ENCODE measurements around the gene FBXO21.

Gene FBXO21

GRCh38 chr12:117166107-117166506 lies 24.2 kb downstream of the FBXO21 start:
- no peak overlapping the region for H3K4me3 ChIP-seq (ENCODE audit: control insufficient read depth, low read depth, low read length)
- no peak for TF ChIP-seq CTCF (conservative IDR thresholded peaks at IDR 0.05; ENCODE audit: control insufficient read depth, insufficient read depth, low read depth, low read length)
- no peak for DNase-seq (ENCODE audit: low read depth)

- no peak for TF ChIP-seq CTCF (conservative IDR thresholded peaks at IDR 0.05; ENCODE audit: control insufficient read depth, insufficient read depth, low read depth, low read length)
- DNase-seq (ENCODE audit: low read depth): no peak
- no peak overlapping the region for H3K4me3 ChIP-seq (ENCODE audit: control insufficient read depth, low read depth, low read length)
These were observed 24.9 kb downstream of the FBXO21 start for GRCh38 chr12:117165342-117165741.

- no peak for DNase-seq (ENCODE audit: low read depth)
- no peak for TF ChIP-seq CTCF (conservative IDR thresholded peaks at IDR 0.05; ENCODE audit: control insufficient read depth, insufficient read depth, low read depth, low read length)
- H3K4me3 ChIP-seq (ENCODE audit: control insufficient read depth, low read depth, low read length): no peak overlapping the region
These were observed 27.6 kb downstream of the FBXO21 start for GRCh38 chr12:117162633-117163032.

GRCh38 chr12:117162167-117162539 lies 28.1 kb downstream of the FBXO21 start:
- TF ChIP-seq CTCF (conservative IDR thresholded peaks at IDR 0.05; ENCODE audit: control insufficient read depth, insufficient read depth, low read depth, low read length): no peak
- H3K4me3 ChIP-seq (ENCODE audit: control insufficient read depth, low read depth, low read length): no peak overlapping the region
- no peak for DNase-seq (ENCODE audit: low read depth)

GRCh38 chr12:117161460-117162166 lies 28.7 kb downstream of the FBXO21 start:
- DNase-seq (ENCODE audit: low read depth): no peak
- TF ChIP-seq CTCF (conservative IDR thresholded peaks at IDR 0.05; ENCODE audit: control insufficient read depth, insufficient read depth, low read depth, low read length): no peak
- no peak overlapping the region for H3K4me3 ChIP-seq (ENCODE audit: control insufficient read depth, low read depth, low read length)

GRCh38 chr12:117159674-117160073 lies 30.6 kb downstream of the FBXO21 start:
- no peak for TF ChIP-seq CTCF (conservative IDR thresholded peaks at IDR 0.05; ENCODE audit: control insufficient read depth, insufficient read depth, low read depth, low read length)
- H3K4me3 ChIP-seq (ENCODE audit: control insufficient read depth, low read depth, low read length): no peak overlapping the region
- no peak for DNase-seq (ENCODE audit: low read depth)

Measured in fibroblast of mammary gland (primary cell).